HG03442 (cell line): ENCODE measurements around the gene PCAT7.

ENCODE experiments used
- ATAC-seq: cut with Tn5 transposase; IDR thresholded peaks from one replicate; pipeline ENCODE4 v1.9.1; 2021; ENCODE audit warnings: mild to moderate bottlenecking, moderate library complexity; ENCODE audit not compliant: unreplicated experiment

The PCAT7 gene

GRCh38 chr9:94600715-94601114 is 45.8 kb downstream of the PCAT7 start:
- no peak for ATAC-seq

- ATAC-seq = no peak
Observed at GRCh38 chr9:94602666-94603065, 47.8 kb downstream of the PCAT7 start.

- no peak for ATAC-seq
Observed at GRCh38 chr9:94603259-94604160, 48.6 kb downstream of the PCAT7 start.

- ATAC-seq = no peak
Observed at GRCh38 chr9:94606646-94607422, 52.0 kb downstream of the PCAT7 start.

GRCh38 chr9:94607423-94607691 is 52.5 kb downstream of the PCAT7 start:
- no peak for ATAC-seq

- no peak for ATAC-seq
Observed at GRCh38 chr9:94610181-94610606, 55.3 kb downstream of the PCAT7 start.

GRCh38 chr9:94611638-94612068 is 56.8 kb downstream of the PCAT7 start:
- ATAC-seq = no peak

- no peak for ATAC-seq
Observed at GRCh38 chr9:94612071-94612470, 57.2 kb downstream of the PCAT7 start.

GRCh38 chr9:94613003-94613402 is 58.1 kb downstream of the PCAT7 start:
- ATAC-seq = no peak

GRCh38 chr9:94619026-94619425 is 64.1 kb downstream of the PCAT7 start:
- no peak for ATAC-seq
